Body of pancreas (tissue), 4 donors: ENCODE data around the gene PRM3.

Experiments used
- CTCF ChIP-seq, 7 experiments: fragments of 450-650 bp in 4 of 7; fragments of 200-600 bp in 3 of 7; sonication (generic) in 3 of 7; IDR thresholded peaks; one replicate each; pipeline ENCODE4 v1.5.1; 2016 to 2019; ENCODE audit warnings: antibody characterized with exemption in 7 of 7
- POLR2A ChIP-seq, 3 donors: fragments of 450-650 bp; IDR thresholded peaks; one replicate each; pipeline ENCODE4 v1.6.1; 2016; ENCODE audit warnings: antibody characterized with exemption in 3 of 3, mild to moderate bottlenecking in 2 of 3

GRCh38 chr16:11260596-11260966 lies 12.8 kb downstream of the PRM3 start:
- TF ChIP-seq CTCF (IDR thresholded peaks at IDR 0.05): no peak
- TF ChIP-seq POLR2A (IDR thresholded peaks at IDR 0.05): no peak
